MM.1S (cell line): ENCODE measurements around the gene GPR183.

ENCODE experiments used
- EZH2 ChIP-seq: fragments of 300-600 bp; sonication (generic); optimal IDR thresholded peaks from 2 replicates; pipeline ENCODE3; 2017; ENCODE audit warnings: low read depth, mild to moderate bottlenecking, antibody characterized with exemption, low read length, mixed read lengths
- EZH2phosphoT487 ChIP-seq: fragments of 300-600 bp; sonication (generic); IDR thresholded peaks from 2 replicates; pipeline ENCODE4 v1.6.1; 2018; ENCODE audit warnings: antibody characterized with exemption, low read length
- TF ChIP-seq, protein P1 (sequence below): fragments of 300-600 bp; sonication (generic); IDR thresholded peaks from 2 replicates; pipeline ENCODE4 v1.5.1; 2016; ENCODE audit warnings: antibody characterized with exemption, low read length, mixed read lengths

DNA sequence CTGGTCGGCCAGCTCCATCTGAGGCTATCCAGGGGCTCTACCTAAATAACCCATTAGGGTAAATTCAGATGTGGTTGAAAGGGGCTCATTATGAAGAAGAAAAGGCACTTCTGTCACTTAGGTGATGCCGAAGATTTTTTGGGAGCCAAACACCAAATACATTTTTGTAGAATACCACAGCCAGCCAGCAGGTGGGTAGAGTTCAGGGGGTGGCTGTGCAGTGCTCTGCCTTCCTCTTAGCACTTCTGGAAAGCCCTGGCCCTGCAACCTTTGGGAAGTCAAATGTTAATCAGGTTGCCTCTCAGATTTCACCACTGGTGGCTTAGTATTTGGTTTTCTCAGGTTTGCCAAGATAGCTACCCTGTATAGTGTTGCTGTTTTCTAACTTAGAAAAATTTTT, 30.5 kb downstream of the GPR183 start:
- TF ChIP-seq, protein P1, sequence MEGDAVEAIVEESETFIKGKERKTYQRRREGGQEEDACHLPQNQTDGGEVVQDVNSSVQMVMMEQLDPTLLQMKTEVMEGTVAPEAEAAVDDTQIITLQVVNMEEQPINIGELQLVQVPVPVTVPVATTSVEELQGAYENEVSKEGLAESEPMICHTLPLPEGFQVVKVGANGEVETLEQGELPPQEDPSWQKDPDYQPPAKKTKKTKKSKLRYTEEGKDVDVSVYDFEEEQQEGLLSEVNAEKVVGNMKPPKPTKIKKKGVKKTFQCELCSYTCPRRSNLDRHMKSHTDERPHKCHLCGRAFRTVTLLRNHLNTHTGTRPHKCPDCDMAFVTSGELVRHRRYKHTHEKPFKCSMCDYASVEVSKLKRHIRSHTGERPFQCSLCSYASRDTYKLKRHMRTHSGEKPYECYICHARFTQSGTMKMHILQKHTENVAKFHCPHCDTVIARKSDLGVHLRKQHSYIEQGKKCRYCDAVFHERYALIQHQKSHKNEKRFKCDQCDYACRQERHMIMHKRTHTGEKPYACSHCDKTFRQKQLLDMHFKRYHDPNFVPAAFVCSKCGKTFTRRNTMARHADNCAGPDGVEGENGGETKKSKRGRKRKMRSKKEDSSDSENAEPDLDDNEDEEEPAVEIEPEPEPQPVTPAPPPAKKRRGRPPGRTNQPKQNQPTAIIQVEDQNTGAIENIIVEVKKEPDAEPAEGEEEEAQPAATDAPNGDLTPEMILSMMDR, result no peak
- no peak for TF ChIP-seq EZH2
- no peak for TF ChIP-seq EZH2phosphoT487
